ENCODE measurements around the gene SGTA. TPM values are rescaled to one million over a fixed set of nuclear protein-coding genes. Genes with fewer than 3 reads are reported as not detected.

Gene SGTA
- total RNA-seq, 6 experiments from 2014 or later, result 60.7 to 68.1 (median 62.8) TPM

DNA sequence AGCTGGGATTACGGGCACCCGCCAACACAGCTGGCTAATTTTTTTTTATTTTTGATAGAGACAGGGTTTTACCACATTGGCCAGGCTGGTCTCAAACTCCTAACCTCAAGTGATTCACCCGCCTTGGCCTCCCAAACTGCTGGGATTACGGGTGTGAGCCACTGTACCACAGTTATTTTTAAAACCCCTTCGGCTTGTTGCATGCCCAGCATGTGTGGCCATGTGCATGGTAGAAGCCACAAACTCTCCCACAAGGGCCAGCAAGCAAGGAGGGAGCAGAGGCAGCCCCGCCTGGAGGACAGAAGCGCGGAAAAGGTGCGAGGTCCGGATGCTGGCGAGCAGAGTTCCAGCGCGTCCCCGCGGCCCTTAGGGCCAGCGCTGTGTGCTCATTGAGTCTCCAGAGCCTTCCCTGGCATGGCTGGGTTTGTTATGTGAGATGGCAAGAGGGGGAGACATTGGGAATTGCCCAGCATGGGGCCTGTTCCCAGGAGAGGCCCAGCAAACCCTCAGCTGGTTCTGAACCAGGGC lies 15.1 kb upstream of the SGTA start:
- H3K4me1 Mint-ChIP-seq (ENCODE audit: low read depth), result no peaks in the 10 kb centered on the region
- H3K4me3 Mint-ChIP-seq, result no peak overlapping the region
- peaks cover 2% of the 10 kb centered on the region for H3K27me3 Mint-ChIP-seq (ENCODE audit: insufficient read depth)
- H3K27ac Mint-ChIP-seq, result no peak overlapping the region
- TF ChIP-seq, protein P1, sequence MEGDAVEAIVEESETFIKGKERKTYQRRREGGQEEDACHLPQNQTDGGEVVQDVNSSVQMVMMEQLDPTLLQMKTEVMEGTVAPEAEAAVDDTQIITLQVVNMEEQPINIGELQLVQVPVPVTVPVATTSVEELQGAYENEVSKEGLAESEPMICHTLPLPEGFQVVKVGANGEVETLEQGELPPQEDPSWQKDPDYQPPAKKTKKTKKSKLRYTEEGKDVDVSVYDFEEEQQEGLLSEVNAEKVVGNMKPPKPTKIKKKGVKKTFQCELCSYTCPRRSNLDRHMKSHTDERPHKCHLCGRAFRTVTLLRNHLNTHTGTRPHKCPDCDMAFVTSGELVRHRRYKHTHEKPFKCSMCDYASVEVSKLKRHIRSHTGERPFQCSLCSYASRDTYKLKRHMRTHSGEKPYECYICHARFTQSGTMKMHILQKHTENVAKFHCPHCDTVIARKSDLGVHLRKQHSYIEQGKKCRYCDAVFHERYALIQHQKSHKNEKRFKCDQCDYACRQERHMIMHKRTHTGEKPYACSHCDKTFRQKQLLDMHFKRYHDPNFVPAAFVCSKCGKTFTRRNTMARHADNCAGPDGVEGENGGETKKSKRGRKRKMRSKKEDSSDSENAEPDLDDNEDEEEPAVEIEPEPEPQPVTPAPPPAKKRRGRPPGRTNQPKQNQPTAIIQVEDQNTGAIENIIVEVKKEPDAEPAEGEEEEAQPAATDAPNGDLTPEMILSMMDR (IDR thresholded peaks at IDR 0.05), result no peak
- H3K36me3 Mint-ChIP-seq (ENCODE audit: low read depth), result peaks cover 23% of the 10 kb centered on the region
- no peaks in the 10 kb centered on the region for H3K9me3 Mint-ChIP-seq
- no peak for DNase-seq

DNA sequence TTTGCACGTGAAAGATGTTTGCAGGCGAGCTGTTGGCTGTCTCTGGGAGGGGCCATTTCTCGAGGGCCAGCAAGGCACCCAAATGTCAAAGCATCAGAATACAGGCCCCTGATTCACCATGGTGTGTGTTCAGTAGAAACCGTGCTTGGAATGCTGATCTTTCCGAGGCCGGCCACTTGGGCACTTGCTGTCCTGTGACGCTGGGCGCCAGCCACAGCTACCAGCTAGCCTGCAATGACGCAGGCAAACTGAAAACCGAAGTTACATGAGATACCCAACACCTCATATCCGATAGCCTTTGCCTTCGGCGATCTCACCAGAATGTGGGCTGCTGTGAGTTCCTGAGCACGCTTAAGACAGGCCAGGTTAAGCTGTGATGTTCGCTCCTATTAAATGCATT lies 14.2 kb upstream of the SGTA start:
- no peaks in the 10 kb centered on the region for H3K9me3 Mint-ChIP-seq
- H3K27me3 Mint-ChIP-seq (ENCODE audit: insufficient read depth), result peaks cover 2% of the 10 kb centered on the region; the same call in 1 of the 2 replicates
- TF ChIP-seq, protein P1 (IDR thresholded peaks at IDR 0.05), result no peak
- no peak overlapping the region for H3K27ac Mint-ChIP-seq
- H3K36me3 Mint-ChIP-seq (ENCODE audit: low read depth), result peaks cover 14% of the 10 kb centered on the region; the same call in 1 of the 2 replicates
- no peak overlapping the region for H3K4me3 Mint-ChIP-seq
- no peaks in the 10 kb centered on the region for H3K4me1 Mint-ChIP-seq (ENCODE audit: low read depth)
- DNase-seq, result no peak

GRCh38 chr19:2796659-2797266 lies 13.7 kb upstream of the SGTA start:
- Mint-ChIP-seq H3K36me3 (ENCODE audit: low read depth) (peaks cover 11% of the 10 kb centered on the region; the same call in 1 of the 2 replicates), H3K4me3 (no peak overlapping the region)
- TF ChIP-seq, protein P1 (IDR thresholded peaks at IDR 0.05), result no peak

GRCh38 chr19:2795827-2796658 lies 13.0 kb upstream of the SGTA start:
- Mint-ChIP-seq H3K4me3 (no peak overlapping the region), H3K9me3 (no peaks in the 10 kb centered on the region), H3K4me1 (ENCODE audit: low read depth) (no peaks in the 10 kb centered on the region), H3K27me3 (ENCODE audit: insufficient read depth) (peaks cover 2% of the 10 kb centered on the region; the same call in 1 of the 2 replicates), H3K36me3 (ENCODE audit: low read depth) (peaks cover 8% of the 10 kb centered on the region; the same call in 1 of the 2 replicates), H3K27ac (no peak overlapping the region)
- TF ChIP-seq, protein P1 (IDR thresholded peaks at IDR 0.05), result no peak
- DNase-seq, result no peak

More at GRCh38 chr19:2796659-2797266, 13.7 kb upstream of the SGTA start:
- Mint-ChIP-seq H3K27me3 (ENCODE audit: insufficient read depth) (peaks cover 2% of the 10 kb centered on the region; the same call in 1 of the 2 replicates), H3K4me1 (ENCODE audit: low read depth) (no peaks in the 10 kb centered on the region), H3K27ac (no peak overlapping the region), H3K9me3 (no peaks in the 10 kb centered on the region)
- no peak for DNase-seq

- DNase-seq, result no peak
- peaks cover 2% of the 10 kb centered on the region; the same call in 1 of the 2 replicates for H3K27me3 Mint-ChIP-seq (ENCODE audit: insufficient read depth)
- no peak overlapping the region for H3K4me3 Mint-ChIP-seq
Observed at GRCh38 chr19:2793577-2793976, 10.5 kb upstream of the SGTA start.

More at GRCh38 chr19:2793577-2793976, 10.5 kb upstream of the SGTA start:
- Mint-ChIP-seq H3K27ac (no peak overlapping the region), H3K4me1 (ENCODE audit: low read depth) (no peaks in the 10 kb centered on the region), H3K36me3 (ENCODE audit: low read depth) (peaks cover 4% of the 10 kb centered on the region; the same call in 1 of the 2 replicates), H3K9me3 (no peaks in the 10 kb centered on the region)
- TF ChIP-seq, protein P1 (IDR thresholded peaks at IDR 0.05), result no peak
